HG02610 (cell line): ENCODE data around the gene ETV6.

Experiments
- ATAC-seq: cut with Tn5 transposase; IDR thresholded peaks from one replicate; pipeline ENCODE4 v1.9.1; 2021; ENCODE audit warnings: mild to moderate bottlenecking, moderate library complexity; ENCODE audit not compliant: unreplicated experiment

The ETV6 gene

DNA sequence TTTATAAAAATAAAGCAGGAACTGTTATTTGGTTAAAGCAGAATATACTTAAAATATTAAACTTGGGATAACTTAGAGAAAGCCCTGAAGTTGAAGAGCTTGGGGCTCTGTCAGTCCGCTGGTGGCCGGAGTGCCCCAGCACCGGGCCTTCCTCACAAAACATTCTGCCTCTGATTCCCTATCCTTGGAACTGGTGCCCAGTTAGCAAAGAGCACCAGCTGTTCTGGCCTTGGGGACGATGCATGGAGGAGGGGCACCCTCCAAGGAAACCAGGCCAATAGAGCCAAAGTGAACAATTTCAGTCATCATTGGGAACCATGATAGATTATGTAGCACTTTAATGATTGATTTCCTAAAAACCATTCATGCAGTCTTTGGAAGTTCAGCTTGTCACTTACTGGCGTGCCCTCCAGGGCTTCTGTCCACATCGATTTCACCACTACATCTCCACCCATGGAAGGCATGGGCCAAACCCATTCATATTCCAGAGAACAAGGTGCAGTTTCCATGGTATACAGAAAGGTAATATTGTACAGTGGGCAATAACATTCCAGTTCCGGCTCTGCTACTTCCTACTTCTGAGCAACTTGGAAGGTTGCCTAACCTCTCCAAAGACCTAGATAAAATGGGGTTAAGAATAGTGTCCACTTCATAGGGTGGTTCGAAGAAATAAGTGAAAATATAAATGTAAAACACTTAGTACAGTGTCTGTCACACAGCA lies 145.9 kb downstream of the ETV6 start:
- ATAC-seq: no peak

DNA sequence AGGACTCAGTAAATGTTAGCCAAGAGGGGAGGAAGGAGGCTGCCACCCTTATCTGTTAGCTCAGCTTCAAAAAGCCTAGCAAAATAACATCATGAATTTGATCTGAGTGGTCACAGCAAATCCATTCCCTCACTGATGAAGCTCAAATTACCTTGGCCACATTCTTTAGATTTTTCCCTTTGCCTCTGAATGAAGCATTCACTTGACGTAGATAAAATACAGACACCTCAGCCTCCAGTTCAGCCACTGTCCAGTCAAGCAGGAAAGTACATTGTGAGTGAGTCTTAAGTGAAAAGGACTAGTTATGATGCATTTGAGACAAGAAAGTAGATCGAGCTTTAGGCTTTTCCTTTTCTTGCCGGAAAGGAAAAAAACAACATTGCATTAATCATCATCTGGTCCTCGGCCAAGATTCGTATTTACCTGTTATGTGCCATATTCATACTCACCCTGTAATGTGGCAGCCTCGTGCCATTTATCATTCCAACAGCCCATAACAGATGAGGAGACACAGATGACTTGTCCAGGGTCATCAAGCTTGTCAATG lies 146.5 kb downstream of the ETV6 start:
- no peak for ATAC-seq

DNA sequence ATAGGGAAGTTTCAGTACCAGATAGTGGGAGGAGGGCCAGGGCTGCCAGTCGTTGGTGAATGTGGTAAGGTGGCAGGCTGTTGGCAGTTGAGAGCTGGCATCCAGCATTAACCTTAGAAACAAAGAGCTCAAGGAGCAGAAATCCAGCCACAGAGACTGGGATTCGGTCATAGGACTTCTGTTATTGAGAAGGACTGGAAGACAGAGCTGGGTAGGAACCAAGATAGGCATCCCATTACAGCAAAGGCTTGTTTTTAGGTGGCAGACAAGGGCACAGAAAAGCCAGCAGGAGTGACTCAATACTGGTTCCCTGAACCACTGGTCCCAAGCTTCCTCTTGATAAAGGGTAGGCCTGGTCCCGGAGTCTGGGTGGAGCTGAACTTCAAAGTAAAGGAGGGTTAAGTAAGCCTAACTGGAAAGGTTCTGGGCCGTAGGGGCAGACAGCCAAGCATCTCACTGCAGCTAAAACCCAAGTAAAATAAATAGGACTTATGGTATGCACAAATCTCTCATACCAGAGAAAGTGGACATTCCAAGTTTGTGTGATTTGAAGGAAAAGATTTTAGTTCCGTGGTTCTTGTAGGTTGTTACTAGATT lies 147.9 kb downstream of the ETV6 start:
- ATAC-seq: no peak

DNA sequence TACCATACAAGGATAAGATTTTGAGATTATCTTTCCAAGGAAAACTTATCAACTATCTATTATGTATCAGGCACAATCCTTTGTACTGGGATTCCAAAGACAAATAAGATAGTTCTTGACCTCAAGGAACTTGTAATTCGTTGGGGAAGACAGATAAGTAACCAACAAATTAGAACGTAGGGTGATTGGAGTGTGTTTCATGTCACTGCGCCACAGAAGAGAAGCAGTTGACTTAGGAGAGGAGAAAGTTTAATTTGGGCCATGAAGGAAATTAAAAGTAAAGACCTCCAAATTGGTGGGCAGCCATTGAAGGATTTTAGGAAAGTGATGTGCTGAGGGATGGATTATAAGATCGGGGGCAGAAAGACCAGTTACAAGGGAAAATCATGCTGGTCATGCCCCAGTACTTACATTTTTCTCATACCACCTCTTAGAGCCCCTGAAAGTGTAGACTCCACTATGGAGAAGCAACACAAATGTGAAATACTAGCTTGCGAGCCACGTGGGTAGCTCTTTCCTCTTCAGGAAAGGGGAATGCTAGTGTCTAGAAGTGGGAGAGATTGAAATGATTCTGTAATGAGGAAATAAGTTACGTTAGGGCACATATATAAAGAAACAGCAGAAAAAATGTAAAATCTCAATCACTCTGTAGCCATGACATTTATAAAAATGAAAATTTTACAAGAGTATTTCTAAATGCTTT lies 148.7 kb downstream of the ETV6 start:
- ATAC-seq: no peak

DNA sequence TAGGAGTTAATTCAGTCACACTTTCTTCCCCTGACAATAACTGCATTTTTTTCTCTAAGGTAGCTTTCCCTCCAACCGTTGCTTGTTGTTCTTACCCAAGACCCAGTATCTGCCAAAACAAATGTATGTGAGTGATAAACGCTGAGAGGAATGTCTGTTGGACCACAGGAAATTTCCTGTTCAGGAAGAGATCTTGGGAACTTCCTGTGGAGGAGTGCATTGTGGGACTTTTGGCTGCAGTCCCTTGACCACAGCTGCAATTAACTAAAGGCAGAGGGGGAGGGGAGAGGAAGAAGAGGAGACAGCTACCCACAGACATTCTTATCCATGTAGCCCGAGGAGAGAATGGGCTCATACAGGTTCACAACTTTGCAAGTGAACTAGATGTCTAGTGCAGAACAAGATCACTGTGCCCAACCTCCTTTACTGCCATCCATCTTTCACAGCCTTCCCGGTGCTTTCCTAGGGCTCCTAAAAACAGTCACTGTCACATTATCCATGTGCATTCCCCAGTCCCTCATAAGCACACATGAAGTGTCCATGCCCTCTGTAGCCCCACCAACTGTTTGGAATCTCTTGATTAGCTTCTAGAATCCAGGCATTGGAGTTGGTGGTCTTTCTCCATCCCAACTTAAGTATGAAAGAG lies 149.5 kb downstream of the ETV6 start:
- ATAC-seq: no peak

DNA sequence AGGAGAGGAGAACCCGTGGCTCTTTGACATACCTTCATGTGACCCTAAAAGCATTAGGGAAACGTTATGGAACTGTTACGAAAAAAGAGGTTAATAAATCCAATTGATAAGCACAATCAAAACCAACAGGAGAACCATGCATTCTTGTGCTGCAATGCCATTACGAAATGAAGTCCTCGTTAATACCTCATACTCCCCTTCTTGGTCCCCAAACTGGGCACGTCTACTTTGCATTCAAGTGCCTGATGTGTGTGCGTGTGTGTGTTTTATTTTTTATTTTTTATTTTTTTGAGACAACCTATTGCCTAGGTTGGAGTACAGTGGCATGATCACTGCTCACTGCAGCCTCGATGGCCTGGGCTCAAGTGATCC lies 150.0 kb downstream of the ETV6 start:
- no peak for ATAC-seq

DNA sequence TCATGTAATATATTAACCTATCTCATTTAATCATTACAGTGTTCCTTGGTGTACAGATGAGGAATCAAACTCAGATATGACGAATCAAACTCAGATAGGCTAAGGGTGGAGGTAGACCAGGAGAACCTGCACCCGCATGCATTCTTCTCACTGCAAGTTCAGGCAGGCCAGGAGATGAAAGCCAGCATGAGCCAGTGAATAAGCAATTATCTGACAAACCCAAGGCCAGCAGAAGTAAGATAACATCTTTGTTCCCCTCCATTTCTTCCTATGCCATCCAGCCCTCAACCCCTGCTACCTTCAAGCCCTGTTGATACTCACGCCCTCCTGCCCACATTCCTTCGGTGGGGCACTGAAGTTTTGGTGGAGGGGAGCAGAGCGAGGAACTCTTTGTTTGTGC lies 152.2 kb downstream of the ETV6 start:
- no peak for ATAC-seq

DNA sequence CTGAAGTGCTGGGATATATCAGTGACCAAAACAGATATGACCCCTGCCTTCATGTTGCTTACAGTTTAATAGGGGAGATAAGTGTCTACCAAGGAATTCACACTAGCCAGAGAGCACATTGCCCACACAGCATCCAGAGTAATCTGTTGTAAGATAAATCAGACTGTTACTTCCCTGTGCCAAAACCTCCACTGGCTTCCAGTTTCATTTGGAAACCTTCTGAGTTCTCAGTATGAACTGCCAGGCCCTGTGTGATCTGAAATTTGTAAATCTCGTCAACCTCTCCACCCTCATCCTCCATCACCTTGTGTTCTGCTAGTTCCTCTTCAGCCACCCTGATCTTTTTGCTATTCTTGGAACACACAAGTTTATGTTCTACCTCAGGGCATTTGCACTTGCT lies 154.7 kb downstream of the ETV6 start:
- ATAC-seq: no peak

DNA sequence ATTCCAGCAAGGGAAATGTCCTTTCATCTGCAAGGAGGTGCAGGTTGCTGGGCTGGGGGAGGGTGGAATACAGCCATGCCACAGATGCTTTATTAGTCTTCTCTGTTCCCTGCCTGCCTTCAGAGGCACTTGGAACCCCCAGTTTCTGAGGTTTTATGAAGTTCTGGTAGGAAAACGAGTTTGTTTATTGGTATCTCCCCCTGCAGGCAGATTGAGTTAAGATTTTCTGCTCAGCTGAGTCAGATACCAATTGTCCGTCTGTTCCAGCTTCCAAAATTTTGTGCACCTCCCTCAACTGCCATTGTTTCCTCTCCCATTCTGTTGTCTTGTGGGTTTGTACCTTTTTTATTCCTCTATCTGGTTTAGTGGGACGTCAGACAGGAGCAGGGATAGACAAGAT lies 155.6 kb downstream of the ETV6 start:
- ATAC-seq: no peak

DNA sequence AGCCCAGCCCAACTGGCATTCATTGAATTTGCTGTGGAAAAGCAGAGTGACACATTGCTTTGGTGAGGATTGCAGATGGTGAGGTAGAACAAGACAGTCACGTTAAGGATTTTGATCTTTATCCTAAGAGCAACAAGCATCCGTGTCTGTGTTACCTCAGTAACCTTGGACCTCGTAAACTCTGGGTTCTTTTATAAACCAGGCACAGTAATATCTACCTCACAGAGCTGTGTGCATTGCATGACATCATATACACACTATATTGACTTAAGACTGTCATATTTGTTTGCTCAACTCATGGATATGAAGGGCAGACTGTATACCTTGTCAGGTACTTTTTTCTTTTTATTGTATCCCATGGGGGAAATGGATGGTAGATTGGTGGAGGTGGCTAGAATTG lies 156.2 kb downstream of the ETV6 start:
- ATAC-seq: no peak

DNA sequence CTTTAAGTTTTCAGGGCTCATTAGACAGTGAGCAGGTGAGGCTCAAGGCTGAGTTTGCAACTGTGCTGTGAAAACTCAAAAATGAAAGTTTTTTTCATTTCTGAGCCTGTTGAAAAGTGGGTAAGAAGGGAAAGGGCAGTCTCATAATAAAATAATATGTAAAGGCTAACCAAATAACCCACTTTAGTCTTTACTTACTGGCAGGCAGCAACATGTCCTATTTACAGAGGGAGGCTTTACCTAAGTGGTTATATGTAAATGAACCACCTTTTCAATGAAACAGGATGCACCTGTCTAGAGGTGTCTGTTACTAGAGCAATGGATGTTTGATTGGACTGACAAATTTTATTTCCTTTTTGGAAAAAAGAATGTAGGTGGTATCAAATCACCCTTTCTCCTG lies 158.0 kb downstream of the ETV6 start:
- no peak for ATAC-seq

DNA sequence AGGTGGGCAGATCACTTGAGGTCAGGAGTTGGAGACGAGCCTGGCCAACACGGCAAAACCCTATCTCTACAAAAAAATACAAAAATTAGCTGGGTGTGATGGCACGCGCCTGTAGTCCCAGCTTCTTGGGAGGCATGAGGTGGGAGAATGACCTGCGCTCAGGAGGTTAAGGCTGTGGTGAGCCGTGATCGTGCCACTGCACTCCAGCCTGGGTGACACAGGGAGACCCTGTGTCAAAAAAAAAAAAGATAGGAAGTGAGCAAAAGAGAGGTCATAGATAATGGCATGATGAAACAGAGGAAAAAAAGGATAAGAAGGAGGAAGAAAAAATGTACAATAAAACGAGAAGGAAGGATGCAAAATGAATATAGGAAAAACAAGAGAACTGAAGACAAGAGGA lies 159.5 kb downstream of the ETV6 start:
- ATAC-seq: no peak

DNA sequence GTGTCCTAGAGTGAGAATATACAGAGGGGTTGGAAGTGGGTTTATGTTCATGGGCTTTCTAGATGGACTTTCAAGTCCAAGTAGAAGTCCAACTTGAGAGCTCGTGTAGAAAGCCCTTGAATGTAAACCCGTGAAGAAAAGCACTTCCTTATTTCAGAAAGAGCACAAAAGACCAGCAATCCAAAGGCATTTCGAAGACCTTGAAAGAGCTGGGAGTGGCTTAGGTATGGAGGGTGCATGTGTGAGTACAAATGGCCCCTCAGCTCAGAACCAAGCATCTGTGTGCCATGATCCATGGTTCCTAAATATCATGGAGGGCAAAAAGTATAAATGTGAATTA lies 160.7 kb downstream of the ETV6 start:
- ATAC-seq: no peak

DNA sequence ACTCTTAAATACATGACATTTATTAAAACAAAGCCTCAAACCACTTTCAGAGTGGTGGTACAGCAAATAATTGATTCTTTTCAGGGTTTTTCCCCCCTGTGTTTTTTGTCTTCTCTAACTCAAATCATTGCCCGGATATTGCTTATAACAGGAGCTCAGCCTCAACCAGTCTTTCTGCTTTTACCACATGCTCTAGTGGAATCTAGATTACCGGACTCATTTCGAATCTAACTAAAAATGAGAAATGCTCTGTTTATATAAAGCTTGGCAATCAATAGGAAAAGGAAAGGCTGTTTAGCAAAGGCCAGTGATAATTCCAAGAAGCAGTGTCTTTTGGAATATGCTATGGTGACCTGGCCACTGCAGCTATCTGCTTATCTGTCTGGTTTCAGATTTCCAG lies 161.5 kb downstream of the ETV6 start:
- ATAC-seq: no peak

DNA sequence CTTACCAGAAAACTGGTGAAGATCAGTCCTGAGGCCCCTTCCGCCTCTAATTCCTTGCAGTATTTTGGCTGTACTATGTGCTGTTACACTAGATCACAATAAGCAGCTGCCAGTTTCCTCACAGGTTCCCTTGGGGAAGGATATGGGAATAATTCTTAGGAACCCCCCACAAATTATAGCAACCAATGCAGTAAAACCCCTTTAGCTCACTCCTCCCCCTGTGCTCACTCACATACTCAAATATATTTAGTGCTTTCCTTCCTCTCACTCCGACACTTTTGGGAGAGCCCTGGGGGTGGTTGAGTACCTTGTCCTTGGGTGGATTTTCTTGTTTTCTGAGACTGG lies 162.7 kb downstream of the ETV6 start:
- no peak for ATAC-seq

DNA sequence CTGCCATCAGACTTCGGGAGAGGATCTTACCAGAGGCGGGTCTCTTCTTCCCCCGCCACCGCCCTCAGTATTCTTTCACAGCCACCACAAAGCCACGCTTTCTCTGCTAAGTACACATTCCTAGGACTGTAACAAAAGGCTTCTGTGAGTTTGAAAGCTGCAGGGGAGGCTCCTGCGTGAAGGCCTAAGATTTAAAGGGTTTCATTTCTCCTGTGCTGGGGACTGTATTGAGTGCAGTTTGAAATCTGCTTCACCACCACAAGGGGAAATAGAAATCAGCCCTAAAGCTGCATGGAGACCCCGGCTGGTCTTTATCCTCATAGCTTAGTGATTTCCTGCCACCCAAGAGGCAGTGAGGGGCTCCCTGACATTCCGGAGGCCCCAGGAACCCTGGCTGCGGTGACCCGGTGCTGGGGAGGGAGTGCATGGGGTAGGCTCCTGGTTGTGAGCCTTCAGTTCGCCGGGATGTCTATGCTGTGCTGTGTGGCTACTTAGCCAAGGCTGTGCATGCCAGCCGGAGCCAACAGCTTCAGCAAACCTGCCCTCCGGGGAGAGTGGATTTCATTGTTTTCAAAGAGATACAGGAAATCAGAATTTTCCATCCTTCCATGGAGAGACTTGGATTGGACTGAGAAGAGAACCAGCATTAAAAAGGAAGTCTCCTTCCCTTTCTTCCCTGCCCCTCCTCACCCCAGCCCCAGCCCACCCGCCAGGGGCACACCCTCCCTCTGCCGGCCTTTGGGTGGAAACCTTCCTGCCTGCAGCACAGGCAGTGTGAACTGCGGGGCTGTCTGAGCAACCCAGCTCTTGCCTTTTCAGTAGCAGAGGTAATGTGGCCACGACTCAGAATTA lies 163.3 kb downstream of the ETV6 start:
- ATAC-seq: peak; percentile 70

DNA sequence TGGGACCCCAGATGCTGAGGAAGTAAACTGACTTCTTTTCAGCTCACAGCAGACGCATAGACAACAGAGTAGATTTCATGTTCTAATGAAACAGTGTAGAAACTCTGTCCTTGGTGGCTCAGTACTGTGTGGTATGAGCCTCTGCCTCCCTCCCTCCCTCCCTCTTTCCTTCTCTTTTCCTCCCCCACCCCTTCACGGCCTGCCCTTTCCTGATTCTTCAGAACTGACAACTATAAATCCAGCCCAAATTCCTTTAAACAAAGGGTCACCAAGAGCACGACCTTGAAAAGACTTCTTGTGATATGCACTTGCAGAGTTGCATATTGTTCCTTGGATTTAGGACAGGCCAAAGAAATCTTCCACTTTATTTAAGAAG lies 164.0 kb downstream of the ETV6 start:
- no peak for ATAC-seq

DNA sequence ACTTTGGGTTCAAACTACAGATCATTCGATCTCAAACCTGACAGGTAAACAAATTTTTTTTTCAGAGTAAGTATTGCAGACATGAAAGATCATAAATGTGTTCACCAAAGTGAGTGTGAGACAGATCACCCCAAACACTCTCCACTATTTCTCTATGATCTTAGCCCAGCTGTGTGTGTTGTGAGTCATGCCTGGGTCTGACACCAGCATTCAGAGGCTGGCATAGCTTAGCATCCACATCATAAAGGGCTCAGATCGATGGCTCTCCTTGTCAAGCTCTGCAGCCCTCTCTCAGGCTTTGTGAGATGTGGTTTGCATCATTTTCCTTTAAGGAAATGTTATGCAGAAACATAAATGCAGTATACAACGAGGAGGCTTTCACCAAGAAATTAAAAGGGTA lies 164.9 kb downstream of the ETV6 start:
- no peak for ATAC-seq

DNA sequence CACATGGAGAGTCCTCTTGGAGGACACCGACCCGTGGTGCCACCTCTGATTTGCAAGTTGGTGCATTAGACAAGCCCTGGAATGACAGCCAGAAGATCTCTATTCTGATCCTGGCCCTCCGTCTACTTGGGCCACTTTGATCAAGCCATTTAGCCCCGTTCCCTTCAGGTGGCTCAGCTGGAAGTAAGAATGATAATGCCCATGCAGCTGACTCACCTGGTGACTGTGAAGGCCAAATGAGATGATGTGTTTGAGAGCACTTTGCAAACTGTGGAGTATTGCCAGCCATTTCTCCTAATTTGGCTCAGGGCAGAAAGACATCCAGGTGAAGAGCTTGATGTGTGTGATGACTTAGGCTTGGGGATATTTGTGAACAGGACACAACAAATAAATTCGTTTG lies 165.9 kb downstream of the ETV6 start:
- no peak for ATAC-seq

DNA sequence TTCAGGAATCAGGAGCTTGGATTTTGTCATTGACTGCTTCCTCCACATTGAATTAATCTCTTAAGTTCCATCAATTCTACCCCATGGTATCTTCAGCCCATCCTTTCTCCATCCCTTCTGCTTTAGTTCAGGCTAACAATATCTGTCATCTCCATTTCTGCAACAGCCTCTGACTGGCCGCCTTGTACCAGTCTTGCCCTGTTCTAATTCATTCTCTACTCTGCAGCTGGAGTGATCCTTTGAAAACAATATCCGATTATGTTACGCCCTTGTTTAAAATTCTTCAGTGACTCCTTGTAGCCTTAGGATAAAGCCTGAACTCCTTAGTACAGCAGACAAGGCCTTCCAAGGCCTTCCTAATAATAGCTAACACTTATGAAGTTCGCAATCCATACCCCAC lies 170.2 kb downstream of the ETV6 start:
- no peak for ATAC-seq

DNA sequence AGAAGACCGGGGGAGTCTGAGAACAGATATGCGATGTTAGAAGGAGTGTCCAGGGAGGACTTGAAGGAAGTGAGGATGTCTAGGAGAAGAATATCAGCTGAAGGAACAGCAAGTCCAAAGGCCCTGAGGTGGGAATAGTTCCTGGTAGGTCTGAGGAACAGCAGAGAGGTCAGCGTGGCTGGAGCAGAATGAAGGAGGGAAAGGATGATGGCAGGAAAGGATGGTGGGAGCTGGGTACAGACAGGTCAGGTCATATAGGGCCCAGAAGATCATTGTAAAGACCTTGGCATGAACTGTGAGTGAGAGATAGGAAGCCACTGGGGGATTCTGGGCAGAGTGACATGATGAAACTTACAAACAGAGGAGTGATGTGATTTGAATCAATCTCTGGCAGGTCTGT lies 171.0 kb downstream of the ETV6 start:
- no peak for ATAC-seq
